Stimulated activated CD4-positive, alpha-beta T cell treated with anti-CD3 and anti-CD28 coated beads, Interleukin-15, amount 100 ng/mL, for 24 hours (primary cell): ENCODE measurements around the gene BTBD8.

Source experiments
- DNase-seq: peaks from one replicate; pipeline ENCODE4 v3.0.0-alpha.2; 2020

Gene BTBD8

GRCh38 chr1:92201973-92202372 is 121.8 kb downstream of the BTBD8 start:
- no peak for DNase-seq

- DNase-seq, result no peak
Observed at GRCh38 chr1:92203105-92203504, 123.0 kb downstream of the BTBD8 start.

- DNase-seq, result no peak
Observed at GRCh38 chr1:92210701-92211100, 130.6 kb downstream of the BTBD8 start.

- DNase-seq, result no peak
Observed at GRCh38 chr1:92211166-92211565, 131.0 kb downstream of the BTBD8 start.

GRCh38 chr1:92217721-92218120 is 137.6 kb downstream of the BTBD8 start, which contains the start of gene C1orf146:
TSS of gene C1orf146 (plus strand) at chr1:92217915. CDS start at chr1:92231421, 13,506 bp downstream.
- no peak for DNase-seq

GRCh38 chr1:92218559-92218958 is 138.4 kb downstream of the BTBD8 start:
- no peak for DNase-seq

- no peak for DNase-seq
Observed at GRCh38 chr1:92219028-92219427, 138.9 kb downstream of the BTBD8 start.

GRCh38 chr1:92228401-92228800 is 148.3 kb downstream of the BTBD8 start:
- DNase-seq, result no peak

- no peak for DNase-seq
Observed at GRCh38 chr1:92230736-92231135, 150.6 kb downstream of the BTBD8 start.
